Posterior vena cava (tissue), 2 donors: ENCODE results near the gene PSMC6. TPM values are rescaled to one million over a fixed set of nuclear protein-coding genes. Genes with fewer than 3 reads are reported as not detected.
"Not testable (repeated sequence)": the region's sequence is repeated elsewhere in the genome, so short reads cannot be mapped to it uniquely, and the experiment has no call there.

ENCODE experiments used
- DNase-seq: peaks from one replicate; pipeline ENCODE4 v3.0.0-alpha.2; 2020; ENCODE audit warnings: low spot score
- intact Hi-C, 2 donors: fragments of 100-400 bp; cut with DNase I; formaldehyde crosslinking; loops; one replicate each; pipeline versions ENCODE4 v1.14.1 to v1.14.2; 2022 to 2023
- total RNA-seq, 2 donors: library from RNA; stranded (reverse); fragmentation: NEBNext Ultra II Directional; extraction: Animal tissue kit (Norgen Biotek cat#: 25700); gene quantifications; one replicate each; pipeline ENCODE4 v1.2.1, GENCODE V29; 2021
- donor health status: DM: yes; HTN: yes; CAD: no.
- donor health status: DM: yes; HTN: yes; CAD: no.

PSMC6 gene
- total RNA-seq, 2 donors from 2014 or later = 69.4 to 94.9 TPM

DNA sequence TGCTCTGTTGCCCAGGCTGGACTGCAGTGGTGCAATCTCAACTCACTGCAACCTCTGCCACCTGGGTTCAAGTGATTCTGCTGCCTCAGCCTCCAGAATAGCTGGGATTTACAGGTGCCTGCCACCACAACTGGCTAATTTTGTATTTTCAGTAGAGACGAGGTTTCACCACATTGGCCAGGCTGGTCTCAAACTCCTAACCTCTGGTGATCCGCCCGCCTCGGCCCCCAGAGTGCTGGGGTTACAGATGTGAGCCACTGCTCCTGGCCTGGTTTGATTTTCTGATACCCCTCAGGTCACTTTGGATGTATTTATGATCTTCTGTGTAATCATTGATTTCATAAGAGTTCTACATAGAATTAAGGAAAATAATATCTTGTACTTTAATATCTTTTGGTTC lies 55.9 kb downstream of the PSMC6 start:
- DNase-seq, intact Hi-C loops: not testable (repeated sequence)

DNA sequence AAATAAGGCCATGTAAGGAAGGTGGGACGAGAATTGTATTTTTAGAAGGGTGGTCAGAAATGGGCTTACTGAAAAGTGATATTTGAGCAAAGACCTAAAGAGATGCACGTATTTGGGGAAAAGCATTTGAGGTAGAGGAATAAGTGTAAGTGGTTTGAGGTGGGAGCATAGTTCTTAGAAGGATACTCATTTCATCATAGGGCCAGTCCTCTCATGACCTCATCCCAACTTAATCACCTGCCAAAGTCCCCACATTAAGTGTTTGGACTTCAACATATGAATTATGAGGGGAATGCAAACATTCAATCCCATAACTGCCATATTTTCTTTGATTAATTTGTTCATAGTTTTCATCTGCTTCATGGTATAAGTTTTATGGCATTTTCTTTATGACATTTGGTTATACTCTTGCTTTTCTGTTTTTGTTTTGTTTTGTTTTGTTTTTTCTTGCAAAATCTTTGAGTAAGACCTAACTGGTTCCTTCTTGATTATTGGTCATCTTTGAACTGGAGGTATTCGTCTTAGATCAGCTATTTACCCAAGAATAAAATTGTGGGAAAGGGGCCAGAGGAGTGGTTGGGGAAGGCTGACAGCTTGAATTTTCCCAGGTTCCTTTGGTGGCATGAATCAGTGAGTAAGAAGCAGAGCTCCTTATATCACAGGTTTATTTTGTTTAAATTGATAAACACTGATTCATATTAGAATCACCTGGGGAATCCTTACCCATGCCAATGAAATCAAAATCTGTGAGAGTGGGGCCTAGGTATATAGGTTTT lies 60.2 kb downstream of the PSMC6 start:
- DNase-seq = no peak
- intact Hi-C loops = no loop called here

DNA sequence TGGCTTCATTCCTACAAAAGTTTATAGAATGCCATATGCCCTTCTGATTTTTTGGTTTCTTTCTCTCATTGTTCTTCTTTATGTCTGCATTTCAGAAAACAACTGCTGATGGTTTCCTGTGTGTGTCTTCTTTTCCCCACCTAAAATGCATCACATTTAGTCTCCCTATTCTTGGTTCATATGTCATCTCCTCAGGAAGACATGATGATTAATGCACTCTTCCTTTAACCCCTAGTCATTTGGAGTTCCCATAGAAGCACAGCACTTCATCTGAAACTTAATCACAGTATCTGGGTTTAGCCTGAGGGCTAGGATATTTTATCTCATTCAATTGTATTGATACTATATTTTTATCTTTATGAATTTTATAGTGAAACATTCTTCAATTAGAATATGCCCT lies 62.9 kb downstream of the PSMC6 start:
- intact Hi-C loops = no loop called here
- DNase-seq = no peak

DNA sequence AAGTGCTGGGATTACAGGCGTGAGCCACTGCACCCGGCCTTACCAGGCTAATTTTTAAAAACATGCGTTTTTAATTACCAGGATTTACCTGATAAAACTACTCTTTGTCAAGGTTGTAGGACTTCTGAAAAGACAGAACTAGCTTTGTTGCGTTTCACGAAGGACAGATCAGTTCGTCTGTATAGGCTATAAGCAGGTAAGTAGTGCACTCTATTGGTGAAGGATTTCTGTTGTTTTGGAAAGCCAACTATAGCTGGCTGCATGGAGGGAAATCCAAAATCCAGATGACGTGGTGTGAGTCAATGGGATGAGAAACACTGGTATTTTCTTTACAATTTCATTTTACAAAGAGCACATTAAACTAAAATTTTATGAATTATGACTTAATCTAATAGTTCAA lies 69.8 kb downstream of the PSMC6 start:
- DNase-seq = no peak
- intact Hi-C loops = no loop called here

Other genes starting within 250 kb of the PSMC6 start
- gene TXNDC16, start 154.7 kb upstream of the PSMC6 start, total RNA-seq = 1 to 10 TPM; 5.0 to 9.9 TPM
- gene GPR137C, start 154.4 kb upstream of the PSMC6 start, total RNA-seq = under 1 TPM; 0.32 to 0.33 TPM
- gene ERO1A, start 11.6 kb upstream of the PSMC6 start, total RNA-seq = 10 to 100 TPM; 36.5 to 54.6 TPM
- 10 to 100 TPM; 15.1 to 18.7 TPM for gene STYX, start 23.0 kb downstream of the PSMC6 start, total RNA-seq
- gene GNPNAT1, start 84.4 kb downstream of the PSMC6 start, total RNA-seq = 10 to 100 TPM; 18.3 to 34.4 TPM
- 100 to 1,000 TPM; 295 to 326 TPM for gene FERMT2, start 243.8 kb downstream of the PSMC6 start, total RNA-seq